K562 (cell line): ENCODE measurements around the gene GBF1. TPM values are rescaled to one million over a fixed set of nuclear protein-coding genes. Genes with fewer than 3 reads are reported as not detected.

Experiments used
- CC2D1A ChIP-seq: fragments of 450-650 bp; IDR thresholded peaks from 2 replicates; pipeline ENCODE4 v1.6.1; 2017; ENCODE audit warnings: mild to moderate bottlenecking
- ETV6 ChIP-seq, 3 experiments: fragments of 150-350 bp in 1 of 3; sonication (generic) in 1 of 3; formaldehyde crosslinking in 1 of 3; IDR thresholded peaks; 2 replicates each; pipeline versions ENCODE4 v1.6.1 to v1.8.0; 2014 to 2022; ENCODE audit warnings: borderline replicate concordance in 2 of 3, low read depth in 2 of 3, antibody characterized with exemption in 1 of 3, low read length in 1 of 3, mild to moderate bottlenecking in 1 of 3, missing genetic modification reagents in 1 of 3
- GATA2 ChIP-seq: sonication (generic); formaldehyde crosslinking; IDR thresholded peaks from 2 replicates; pipeline ENCODE4 v1.4.0; 2020; ENCODE audit warnings: mild to moderate bottlenecking, missing genetic modification reagents
- HBP1 ChIP-seq: fragments of 450-650 bp; formaldehyde crosslinking; IDR thresholded peaks from 2 replicates; pipeline ENCODE4 v1.4.0; 2022; ENCODE audit warnings: missing genetic modification characterization
- MTA1 ChIP-seq: fragments of 450-650 bp; IDR thresholded peaks from 2 replicates; pipeline ENCODE4 v1.6.1; 2017; ENCODE audit warnings: borderline replicate concordance
- NR0B1 ChIP-seq: fragments of 450-650 bp; IDR thresholded peaks from one replicate; pipeline ENCODE4 v1.6.1; 2018; ENCODE audit warnings: mild to moderate bottlenecking, moderate library complexity; ENCODE audit not compliant: partially characterized antibody
- PTBP1 ChIP-seq: fragments of 200-400 bp; formaldehyde crosslinking; IDR thresholded peaks from 2 replicates; pipeline ENCODE4 v1.6.1; 2017; ENCODE audit warnings: low read depth, low read length
- ZNF639 ChIP-seq, 2 experiments: fragments of 200-800 bp in 1 of 2; sonication (Bioruptor generic) in 1 of 2; sonication (generic) in 1 of 2; formaldehyde crosslinking in 1 of 2; IDR thresholded peaks in 1 of 2; conservative IDR thresholded peaks in 1 of 2; 2 replicates each; pipeline versions ENCODE4 v1.5.0 to v1.6.1; 2016 to 2020; ENCODE audit warnings: missing compliant biosample characterization in 1 of 2, missing genetic modification characterization in 1 of 2, missing genetic modification reagents in 1 of 2
- ZNF77 ChIP-seq: fragments of 250-450 bp; sonication (Bioruptor Pico); IDR thresholded peaks from 2 replicates; pipeline ENCODE4 v1.5.0; 2020
- polyA plus RNA-seq, 8 experiments: library from polyadenylated mRNA; depleted of rRNA in 4 of 8; stranded (reverse) in 5 of 8; unstranded in 3 of 8; fragments of >200 nt; fragmentation: Nextera tagmentation in 2 of 8; fragmentation: Illumina TruSeq in 1 of 8; extraction: Ambion mirVana in 2 of 8; extraction: Trizol in 1 of 8; gene quantifications; 2 replicates each; pipeline versions ENCODE4 v1.2.1 to v1.2.3, GENCODE V29; 2011 to 2014; ENCODE audit warnings: inconsistent platforms in 1 of 8, missing spikeins in 1 of 8
- total RNA-seq, 7 experiments: library from RNA; depleted of rRNA in 6 of 7; stranded (reverse); fragments of >200 nt in 6 of 7; fragmentation: Illumina TruSeq in 2 of 7; extraction: Trizol in 2 of 7; gene quantifications; 2 replicates each; pipeline versions ENCODE4 v1.2.1 to v1.2.3, GENCODE V29; 2011 to 2021; ENCODE audit warnings: low replicate concordance in 1 of 7
- TF ChIP-seq, protein P1 (sequence below): sonication (generic); formaldehyde crosslinking; IDR thresholded peaks from 2 replicates; pipeline ENCODE4 v1.8.0; 2023; ENCODE audit warnings: mild to moderate bottlenecking, missing genetic modification reagents
- TF ChIP-seq, protein P2 (sequence below), 2 experiments: IDR thresholded peaks in 1 of 2; conservative IDR thresholded peaks in 1 of 2; 2 replicates each; pipeline ENCODE4 v1.6.1; 2016; ENCODE audit warnings: low read depth in 2 of 2, mild to moderate bottlenecking in 1 of 2, missing compliant biosample characterization in 1 of 2, missing genetic modification characterization in 1 of 2, moderate library complexity in 1 of 2

GBF1 gene
- total and polyA plus RNA-seq, 9 of the 15 experiments (the other 6 are each of a cell fraction or from before 2014, with no cell fraction given), result 0.69 to 28.0 (median 10.3) TPM

DNA sequence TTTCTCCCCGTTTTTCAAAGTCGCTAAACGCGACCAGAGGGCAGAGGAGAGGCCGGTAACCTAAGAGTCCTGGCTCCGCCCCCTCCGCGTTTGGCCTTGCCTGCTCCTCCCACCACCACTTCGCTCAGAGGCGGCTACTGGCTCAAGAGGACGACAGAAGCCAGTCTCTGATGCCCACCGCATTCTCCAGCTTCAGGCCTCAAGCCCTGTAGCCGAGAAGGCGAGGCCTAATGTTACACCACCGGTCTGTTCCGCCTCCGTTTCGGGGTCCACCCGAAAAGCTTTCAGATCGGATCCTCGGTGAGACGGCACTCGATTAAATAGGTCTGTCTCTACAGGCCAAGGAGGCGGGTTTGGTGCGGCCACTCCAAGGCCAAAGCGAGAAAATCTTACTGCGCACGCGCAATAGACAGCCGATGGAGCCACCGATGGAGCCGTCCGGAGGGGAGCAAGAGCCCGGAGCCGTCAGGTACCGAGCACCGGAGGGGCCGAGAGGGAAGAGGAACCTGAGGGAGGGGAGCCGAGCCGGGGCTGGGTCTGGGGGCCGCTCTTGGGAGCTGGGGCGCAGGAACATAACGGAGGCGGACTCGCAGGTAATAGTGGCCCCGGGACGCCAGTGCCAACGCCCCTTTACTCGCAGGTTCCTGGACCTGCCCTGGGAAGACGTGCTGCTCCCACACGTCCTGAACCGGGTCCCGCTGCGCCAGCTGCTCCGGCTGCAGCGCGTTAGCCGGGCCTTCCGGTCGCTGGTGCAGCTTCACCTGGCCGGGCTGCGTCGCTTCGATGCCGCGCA lies 175.6 kb downstream of the GBF1 start, which contains the start of gene FBXL15 (continued):
- TF ChIP-seq ZNF639 (CRISPR knock-in tag; conservative IDR thresholded peaks at IDR 0.05 in 1 of 2, IDR thresholded peaks at IDR 0.05 in 1 of 2) (peak in 1 of 2 experiments; percentile 72; a peak in 2 of 4 replicates), ZNF77 (CRISPR knock-in tag) (no peak), ETV6 (IDR thresholded peaks at IDR 0.05; ENCODE audit: borderline replicate concordance in 1 of 2, low read depth in 2 of 2, low read length in 1 of 2) (no peak), ETV6 (CRISPR knock-in tag; IDR thresholded peaks at IDR 0.05; ENCODE audit: borderline replicate concordance) (no peak), MTA1 (no peak), CC2D1A (no peak), PTBP1 (no peak), GATA2 (CRISPR knock-in tag) (no peak), NR0B1 (no peak), HBP1 (CRISPR knock-in tag) (no peak)
- TF ChIP-seq, protein P1, sequence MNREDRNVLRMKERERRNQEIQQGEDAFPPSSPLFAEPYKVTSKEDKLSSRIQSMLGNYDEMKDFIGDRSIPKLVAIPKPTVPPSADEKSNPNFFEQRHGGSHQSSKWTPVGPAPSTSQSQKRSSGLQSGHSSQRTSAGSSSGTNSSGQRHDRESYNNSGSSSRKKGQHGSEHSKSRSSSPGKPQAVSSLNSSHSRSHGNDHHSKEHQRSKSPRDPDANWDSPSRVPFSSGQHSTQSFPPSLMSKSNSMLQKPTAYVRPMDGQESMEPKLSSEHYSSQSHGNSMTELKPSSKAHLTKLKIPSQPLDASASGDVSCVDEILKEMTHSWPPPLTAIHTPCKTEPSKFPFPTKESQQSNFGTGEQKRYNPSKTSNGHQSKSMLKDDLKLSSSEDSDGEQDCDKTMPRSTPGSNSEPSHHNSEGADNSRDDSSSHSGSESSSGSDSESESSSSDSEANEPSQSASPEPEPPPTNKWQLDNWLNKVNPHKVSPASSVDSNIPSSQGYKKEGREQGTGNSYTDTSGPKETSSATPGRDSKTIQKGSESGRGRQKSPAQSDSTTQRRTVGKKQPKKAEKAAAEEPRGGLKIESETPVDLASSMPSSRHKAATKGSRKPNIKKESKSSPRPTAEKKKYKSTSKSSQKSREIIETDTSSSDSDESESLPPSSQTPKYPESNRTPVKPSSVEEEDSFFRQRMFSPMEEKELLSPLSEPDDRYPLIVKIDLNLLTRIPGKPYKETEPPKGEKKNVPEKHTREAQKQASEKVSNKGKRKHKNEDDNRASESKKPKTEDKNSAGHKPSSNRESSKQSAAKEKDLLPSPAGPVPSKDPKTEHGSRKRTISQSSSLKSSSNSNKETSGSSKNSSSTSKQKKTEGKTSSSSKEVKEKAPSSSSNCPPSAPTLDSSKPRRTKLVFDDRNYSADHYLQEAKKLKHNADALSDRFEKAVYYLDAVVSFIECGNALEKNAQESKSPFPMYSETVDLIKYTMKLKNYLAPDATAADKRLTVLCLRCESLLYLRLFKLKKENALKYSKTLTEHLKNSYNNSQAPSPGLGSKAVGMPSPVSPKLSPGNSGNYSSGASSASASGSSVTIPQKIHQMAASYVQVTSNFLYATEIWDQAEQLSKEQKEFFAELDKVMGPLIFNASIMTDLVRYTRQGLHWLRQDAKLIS (CRISPR knock-in tag), result peak; percentile 75; the same call in 1 of the 2 replicates
- TF ChIP-seq, protein P2, sequence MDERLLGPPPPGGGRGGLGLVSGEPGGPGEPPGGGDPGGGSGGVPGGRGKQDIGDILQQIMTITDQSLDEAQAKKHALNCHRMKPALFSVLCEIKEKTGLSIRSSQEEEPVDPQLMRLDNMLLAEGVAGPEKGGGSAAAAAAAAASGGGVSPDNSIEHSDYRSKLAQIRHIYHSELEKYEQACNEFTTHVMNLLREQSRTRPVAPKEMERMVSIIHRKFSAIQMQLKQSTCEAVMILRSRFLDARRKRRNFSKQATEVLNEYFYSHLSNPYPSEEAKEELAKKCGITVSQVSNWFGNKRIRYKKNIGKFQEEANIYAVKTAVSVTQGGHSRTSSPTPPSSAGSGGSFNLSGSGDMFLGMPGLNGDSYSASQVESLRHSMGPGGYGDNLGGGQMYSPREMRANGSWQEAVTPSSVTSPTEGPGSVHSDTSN (CRISPR knock-in tag; IDR thresholded peaks at IDR 0.05; ENCODE audit: low read depth), result no peak
- TF ChIP-seq, protein P2 (tag; conservative IDR thresholded peaks at IDR 0.05; ENCODE audit: low read depth), result no peak
